HG03175 (cell line): Measurements from ENCODE around the gene CD82.
"Not testable (repeated sequence)": the region's sequence is repeated elsewhere in the genome, so short reads cannot be mapped to it uniquely, and the experiment has no call there.

Experiments
- ATAC-seq: cut with Tn5 transposase; IDR thresholded peaks from one replicate; pipeline ENCODE4 v1.9.1; 2021; ENCODE audit warnings: mild to moderate bottlenecking, moderate library complexity; ENCODE audit not compliant: unreplicated experiment

Gene CD82

DNA sequence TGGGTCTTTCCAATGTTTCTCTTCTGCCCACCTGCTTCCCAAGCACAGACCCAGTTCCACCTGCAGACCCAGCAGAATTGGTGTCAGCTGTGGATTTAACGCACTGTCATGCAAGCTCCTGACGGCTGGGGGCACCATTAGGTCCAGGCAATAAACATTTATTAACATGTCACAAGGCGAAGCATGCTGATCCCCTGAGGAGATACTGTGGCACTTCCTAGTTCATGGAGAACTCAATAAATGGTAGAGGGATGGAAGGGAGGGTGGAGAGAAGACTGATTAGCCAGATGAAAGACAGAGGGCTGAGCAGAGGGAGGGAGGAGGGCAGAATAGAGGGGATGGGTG lies 93.0 kb downstream of the CD82 start:
- ATAC-seq = no peak

DNA sequence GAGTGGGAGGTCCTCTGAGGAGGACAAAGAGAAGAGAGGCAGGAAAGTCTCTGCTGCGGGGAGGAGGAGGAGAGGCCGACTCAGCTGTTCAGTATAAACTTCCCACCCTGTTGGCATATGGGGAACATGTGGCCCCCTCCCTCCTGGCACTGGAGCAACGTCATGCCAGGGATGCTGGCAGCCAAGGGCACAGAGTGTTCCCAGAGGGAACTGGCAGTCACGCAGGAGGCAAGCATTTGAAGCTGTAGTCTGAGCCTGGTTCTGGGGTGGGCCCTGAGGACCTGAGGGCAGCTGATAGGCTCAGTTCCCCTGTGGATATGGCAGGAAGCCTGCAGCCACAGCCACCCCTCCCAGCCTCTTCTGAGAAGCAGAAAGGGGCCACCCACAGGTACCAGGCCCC lies 94.2 kb downstream of the CD82 start:
- ATAC-seq = no peak

DNA sequence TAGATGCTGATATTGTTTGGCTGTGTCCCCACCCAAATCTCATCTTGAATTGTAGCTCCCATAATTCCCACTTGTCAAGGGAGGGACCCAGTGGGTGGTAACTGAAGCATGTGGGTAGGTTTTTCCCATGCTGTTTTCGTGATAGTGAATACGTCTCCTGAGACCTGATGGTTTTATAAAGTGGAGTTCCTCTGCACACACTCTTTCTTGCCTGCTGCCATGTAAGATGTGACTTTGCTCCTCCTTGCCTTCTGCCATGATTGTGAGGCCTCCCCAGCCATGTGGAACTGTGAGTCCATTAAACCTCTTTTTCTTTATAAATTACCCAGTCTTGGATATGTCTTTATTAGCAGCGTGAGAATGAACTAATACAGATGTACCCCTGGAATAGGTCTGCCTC lies 95.1 kb downstream of the CD82 start:
- not testable (repeated sequence) for ATAC-seq

DNA sequence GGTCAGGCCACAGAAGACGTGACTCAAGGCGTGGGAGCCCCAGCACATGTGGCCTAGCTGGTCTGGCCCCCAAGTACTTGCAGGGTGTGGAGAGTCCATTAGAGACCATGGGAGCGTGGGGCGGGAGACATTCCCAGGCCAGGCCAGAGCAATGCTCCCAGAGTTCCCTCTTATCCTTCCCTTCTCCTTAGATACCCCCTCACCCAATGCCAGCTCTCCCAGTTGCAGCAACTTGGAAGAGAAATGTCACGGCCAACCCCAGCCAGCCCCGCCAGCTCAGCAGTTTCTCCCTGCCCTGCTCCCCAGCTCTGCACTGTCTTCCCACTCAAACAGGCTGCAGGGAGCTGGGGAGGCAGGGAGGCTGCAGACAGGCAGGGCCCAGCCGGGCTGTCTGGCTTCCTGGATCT lies 95.9 kb downstream of the CD82 start:
- no peak for ATAC-seq
